ENCODE measurements around the gene NAA80. TPM values are rescaled to one million over a fixed set of nuclear protein-coding genes. Genes with fewer than 3 reads are reported as not detected.

Gene NAA80
- total and polyA plus RNA-seq, 8 donors, result 3.1 to 107 (median 17.0) TPM

DNA sequence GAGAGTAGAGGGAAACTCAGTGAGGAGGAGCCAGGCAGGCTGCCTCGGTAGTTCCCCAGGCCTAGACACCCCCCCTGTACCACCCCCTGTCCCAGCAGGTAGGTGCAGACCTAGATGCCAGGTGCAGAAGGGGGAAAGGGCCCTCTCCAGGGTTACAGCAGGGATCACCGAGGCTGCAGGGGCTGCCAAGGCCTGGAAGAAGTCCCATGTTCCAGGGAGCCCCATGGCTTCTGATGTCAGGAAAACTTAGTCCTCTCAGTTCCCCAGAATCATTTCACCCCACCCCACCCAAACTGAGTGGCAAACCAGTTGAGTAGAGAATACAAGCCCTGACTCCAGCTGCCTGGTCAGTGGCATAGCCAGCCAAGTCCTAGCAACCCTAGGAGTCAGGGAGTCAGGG, 37.7 kb downstream of the NAA80 start:
- Histone ChIP-seq H3K36me3 (peaks cover 19 to 27% (median 24%) of the 10 kb centered on the region in 4 donors), H3K27me3 (no peaks in the 10 kb centered on the region), H3K4me1 (peaks cover 43 to 82% (median 54%) of the 10 kb centered on the region in 4 donors), H3K9me3 (no peaks in the 10 kb centered on the region), H3K4me3 (no peak overlapping the region), H3K27ac (peak overlapping the region; percentile 90 to 99 (median 96))
- WGBS, 5 donors, result 23 to 44% (median 38%) methylated on average over 2 of the region's 2 CpGs
- intact Hi-C loops (cut with DNase I; ENCODE audit: low total_unique reads), result no loop called here
- DNase-seq, result no peak
- TF ChIP-seq EP300 (IDR thresholded peaks at IDR 0.05) (no peak), POLR2AphosphoS5 (IDR thresholded peaks at IDR 0.05) (no peak), POLR2A (IDR thresholded peaks at IDR 0.05) (no peak)
- TF ChIP-seq, protein P1, sequence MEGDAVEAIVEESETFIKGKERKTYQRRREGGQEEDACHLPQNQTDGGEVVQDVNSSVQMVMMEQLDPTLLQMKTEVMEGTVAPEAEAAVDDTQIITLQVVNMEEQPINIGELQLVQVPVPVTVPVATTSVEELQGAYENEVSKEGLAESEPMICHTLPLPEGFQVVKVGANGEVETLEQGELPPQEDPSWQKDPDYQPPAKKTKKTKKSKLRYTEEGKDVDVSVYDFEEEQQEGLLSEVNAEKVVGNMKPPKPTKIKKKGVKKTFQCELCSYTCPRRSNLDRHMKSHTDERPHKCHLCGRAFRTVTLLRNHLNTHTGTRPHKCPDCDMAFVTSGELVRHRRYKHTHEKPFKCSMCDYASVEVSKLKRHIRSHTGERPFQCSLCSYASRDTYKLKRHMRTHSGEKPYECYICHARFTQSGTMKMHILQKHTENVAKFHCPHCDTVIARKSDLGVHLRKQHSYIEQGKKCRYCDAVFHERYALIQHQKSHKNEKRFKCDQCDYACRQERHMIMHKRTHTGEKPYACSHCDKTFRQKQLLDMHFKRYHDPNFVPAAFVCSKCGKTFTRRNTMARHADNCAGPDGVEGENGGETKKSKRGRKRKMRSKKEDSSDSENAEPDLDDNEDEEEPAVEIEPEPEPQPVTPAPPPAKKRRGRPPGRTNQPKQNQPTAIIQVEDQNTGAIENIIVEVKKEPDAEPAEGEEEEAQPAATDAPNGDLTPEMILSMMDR (IDR thresholded peaks at IDR 0.05), result no peak

DNA sequence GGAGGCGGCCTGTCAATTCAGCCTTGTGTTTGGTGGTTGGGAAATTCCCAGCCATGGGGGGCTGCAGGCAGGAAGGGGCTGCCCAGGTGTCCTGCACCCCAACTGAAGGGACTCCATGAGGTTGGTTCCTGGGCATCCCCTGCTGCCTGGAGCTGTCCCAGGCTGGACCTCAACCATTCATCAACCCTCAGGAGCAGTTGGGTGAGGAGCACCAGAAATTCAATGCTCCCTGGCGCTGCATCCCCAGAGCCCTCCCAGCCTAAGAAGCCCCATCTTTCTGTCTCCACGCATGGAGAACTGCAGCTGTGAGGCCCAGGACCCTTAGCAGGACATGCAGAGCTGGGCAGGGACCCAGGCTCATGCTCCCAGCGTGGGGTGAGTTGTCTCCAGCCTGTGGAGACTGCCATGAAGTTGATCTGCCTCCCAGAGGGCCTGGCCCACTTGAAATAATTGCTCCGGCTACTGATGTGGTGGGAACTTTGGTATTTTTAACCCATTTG, 38.2 kb downstream of the NAA80 start:
- TF ChIP-seq POLR2AphosphoS5 (IDR thresholded peaks at IDR 0.05) (no peak), POLR2A (IDR thresholded peaks at IDR 0.05) (no peak), EP300 (IDR thresholded peaks at IDR 0.05) (no peak)
- TF ChIP-seq, protein P1 (IDR thresholded peaks at IDR 0.05), result no peak
- Histone ChIP-seq H3K4me1 (peaks cover 38 to 77% (median 49%) of the 10 kb centered on the region in 4 donors), H3K27me3 (no peaks in the 10 kb centered on the region), H3K36me3 (peaks cover 24 to 32% (median 29%) of the 10 kb centered on the region in 4 donors), H3K4me3 (peak overlapping the region; percentile 40 to 50 (median 48)), H3K9me3 (no peaks in the 10 kb centered on the region), H3K27ac (peak overlapping the region; percentile 90 to 99 (median 96))
- DNase-seq, result no peak
- WGBS, 5 donors, result 44 to 85% (median 68%) methylated on average over 3 to 5 of the region's 5 CpGs
- intact Hi-C loops (cut with DNase I; ENCODE audit: low total_unique reads), result no loop called here

DNA sequence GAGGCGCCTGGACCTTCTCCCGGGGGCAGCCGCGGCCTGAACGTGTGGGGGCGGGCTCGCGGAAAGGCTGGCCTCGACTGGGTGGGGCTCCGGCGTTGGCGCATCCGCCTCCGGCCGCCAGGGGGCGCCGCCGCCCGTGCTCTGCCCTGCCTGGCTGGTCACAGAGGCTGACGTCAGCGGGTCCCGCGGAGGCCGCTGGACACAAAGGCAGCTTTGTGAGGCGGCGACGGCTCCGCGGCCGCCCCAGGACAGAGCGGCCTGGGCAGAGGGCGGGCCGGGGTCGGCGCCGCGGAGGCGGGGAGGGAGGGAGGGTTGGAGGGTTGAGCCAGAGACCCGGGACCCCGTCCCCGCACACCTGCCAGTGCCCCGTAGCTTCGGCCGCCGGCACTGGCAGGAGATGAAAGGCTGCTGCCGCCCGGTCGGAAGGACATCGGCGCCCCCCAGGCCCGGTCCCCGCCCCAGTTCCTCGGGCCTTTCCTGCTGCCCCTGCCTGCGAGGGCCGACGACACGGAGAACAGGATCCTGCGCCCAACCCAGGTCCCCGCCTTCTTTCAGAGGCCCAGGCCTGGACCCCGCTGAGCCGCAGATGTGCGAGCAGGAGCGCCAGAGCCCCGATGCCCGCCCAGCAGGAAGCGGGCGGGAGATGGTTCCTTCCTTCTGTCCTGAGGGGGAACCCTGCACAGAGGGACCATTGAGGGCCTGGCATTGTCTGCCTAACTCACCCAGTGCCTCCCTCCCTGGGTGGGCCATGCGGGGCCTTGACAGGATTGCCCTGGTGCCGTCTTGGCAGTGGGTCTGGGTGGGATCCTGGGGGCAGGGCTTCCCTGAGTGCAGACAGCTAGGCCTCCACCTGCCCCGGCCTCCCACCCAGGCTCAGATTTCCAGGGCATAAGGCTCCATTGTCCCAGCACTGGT, 38.9 kb downstream of the NAA80 start:
- Histone ChIP-seq H3K36me3 (peaks cover 29 to 39% (median 35%) of the 10 kb centered on the region in 4 donors), H3K27ac (peak overlapping the region; percentile 90 to 99 (median 96)), H3K4me1 (peaks cover 31 to 75% (median 43%) of the 10 kb centered on the region in 4 donors), H3K27me3 (no peaks in the 10 kb centered on the region), H3K9me3 (no peaks in the 10 kb centered on the region), H3K4me3 (peak overlapping the region; percentile 40 to 50 (median 48))
- intact Hi-C loops (cut with DNase I; ENCODE audit: low total_unique reads), result no loop called here
- 1 to 3% (median 1%) methylated on average over 17 to 70 of the region's 70 CpGs for WGBS, 5 donors
- DNase-seq, result peak; percentile 96 to 98
- TF ChIP-seq EP300 (IDR thresholded peaks at IDR 0.05) (no peak), POLR2A (IDR thresholded peaks at IDR 0.05) (no peak), POLR2AphosphoS5 (IDR thresholded peaks at IDR 0.05) (peak; percentile 72 to 92 (median 86))
- TF ChIP-seq, protein P1 (IDR thresholded peaks at IDR 0.05), result peak in 5 of 7 experiments; percentile 94 to 100 (median 99)

DNA sequence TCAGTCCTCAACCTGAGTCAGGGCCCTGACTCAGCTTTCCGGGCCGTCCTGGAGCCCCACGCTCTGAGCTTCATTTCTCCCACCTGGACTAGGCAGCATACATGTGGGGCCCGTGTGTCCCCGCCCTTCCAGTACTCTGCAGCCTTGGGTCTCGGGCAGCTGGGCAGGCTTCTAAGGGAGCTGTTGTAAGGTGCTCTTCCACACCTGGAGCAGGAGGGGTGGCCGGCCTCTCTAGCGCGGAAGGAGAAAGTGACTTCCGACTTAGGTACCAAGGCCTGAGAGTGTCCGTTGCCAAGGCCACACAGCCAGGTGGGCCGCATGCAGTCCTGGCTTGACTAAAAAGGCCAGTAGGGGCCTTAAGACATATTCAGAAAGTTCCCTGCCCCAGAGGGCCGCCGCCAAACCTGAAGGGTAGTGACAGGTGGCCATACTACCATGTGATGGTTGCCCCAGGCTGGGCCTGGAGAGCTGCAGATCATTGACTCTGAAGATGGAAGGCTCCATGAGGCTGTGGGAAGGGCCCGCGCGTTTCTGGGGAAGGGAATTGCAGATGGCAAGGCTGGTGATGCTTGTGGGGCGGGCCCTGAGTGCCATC, 39.7 kb downstream of the NAA80 start:
- Histone ChIP-seq H3K9me3 (no peaks in the 10 kb centered on the region), H3K4me3 (peak overlapping the region; percentile 40 to 50 (median 48)), H3K27ac (peak overlapping the region; percentile 90 to 99 (median 96)), H3K27me3 (no peaks in the 10 kb centered on the region), H3K4me1 (peaks cover 23 to 75% (median 40%) of the 10 kb centered on the region in 4 donors), H3K36me3 (peaks cover 34 to 46% (median 43%) of the 10 kb centered on the region in 4 donors)
- DNase-seq, result no peak
- no peak for TF ChIP-seq POLR2A (IDR thresholded peaks at IDR 0.05)
- TF ChIP-seq EP300 (IDR thresholded peaks at IDR 0.05), result no peak
- TF ChIP-seq, protein P1 (IDR thresholded peaks at IDR 0.05), result no peak
- no peak for TF ChIP-seq POLR2AphosphoS5 (IDR thresholded peaks at IDR 0.05)
- 44 to 59% (median 53%) methylated on average over 11 to 18 of the region's 18 CpGs for WGBS, 5 donors
- intact Hi-C loops (cut with DNase I; ENCODE audit: low total_unique reads), result no loop called here
